Measurements from ENCODE around the gene OSGEP. TPM values are rescaled to one million over a fixed set of nuclear protein-coding genes. Genes with fewer than 3 reads are reported as not detected.

The OSGEP gene
- total and polyA plus RNA-seq, 2 of the 13 experiments (the other 11 are each of a cell fraction or from before 2014, with no cell fraction given), result 39.7 to 41.1 TPM

DNA sequence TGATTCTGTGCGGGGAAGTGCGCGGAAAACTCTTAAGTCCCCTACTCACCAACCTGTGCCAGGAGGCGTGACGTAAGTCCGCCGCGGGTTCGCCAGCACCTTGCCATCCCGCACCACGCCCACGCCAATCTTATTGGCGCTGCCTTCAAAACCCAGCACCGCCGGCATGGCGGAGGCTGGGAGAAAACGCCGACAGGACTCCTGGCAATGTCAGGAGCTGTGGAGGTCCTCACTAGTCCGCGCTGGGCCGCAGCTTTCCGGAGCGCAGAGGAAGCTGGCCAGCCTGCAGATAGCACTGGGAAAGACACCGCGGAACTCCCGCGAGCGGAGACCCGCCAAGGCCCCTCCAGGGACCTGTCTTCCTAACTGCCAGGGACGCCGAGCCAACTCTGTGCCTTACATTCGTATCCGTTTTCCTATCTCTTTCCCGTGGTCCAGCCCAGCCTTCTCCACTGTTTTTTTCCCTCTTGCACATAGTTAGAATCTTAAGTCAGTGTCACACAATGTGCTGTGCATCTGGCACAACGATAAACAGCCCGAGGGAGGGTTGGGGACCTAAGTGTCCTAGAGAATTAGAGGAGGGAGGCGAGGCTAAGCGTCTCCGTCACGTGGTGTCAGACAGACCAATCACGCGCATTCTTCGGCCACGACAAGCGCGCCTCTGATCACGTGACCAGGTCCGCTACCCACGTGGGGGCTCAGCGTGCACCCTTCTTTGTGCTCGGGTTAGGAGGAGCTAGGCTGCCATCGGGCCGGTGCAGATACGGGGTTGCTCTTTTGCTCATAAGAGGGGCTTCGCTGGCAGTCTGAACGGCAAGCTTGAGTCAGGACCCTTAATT, at the start of gene OSGEP, which contains the start of gene APEX1 (continued):
- TF ChIP-seq, protein P1, sequence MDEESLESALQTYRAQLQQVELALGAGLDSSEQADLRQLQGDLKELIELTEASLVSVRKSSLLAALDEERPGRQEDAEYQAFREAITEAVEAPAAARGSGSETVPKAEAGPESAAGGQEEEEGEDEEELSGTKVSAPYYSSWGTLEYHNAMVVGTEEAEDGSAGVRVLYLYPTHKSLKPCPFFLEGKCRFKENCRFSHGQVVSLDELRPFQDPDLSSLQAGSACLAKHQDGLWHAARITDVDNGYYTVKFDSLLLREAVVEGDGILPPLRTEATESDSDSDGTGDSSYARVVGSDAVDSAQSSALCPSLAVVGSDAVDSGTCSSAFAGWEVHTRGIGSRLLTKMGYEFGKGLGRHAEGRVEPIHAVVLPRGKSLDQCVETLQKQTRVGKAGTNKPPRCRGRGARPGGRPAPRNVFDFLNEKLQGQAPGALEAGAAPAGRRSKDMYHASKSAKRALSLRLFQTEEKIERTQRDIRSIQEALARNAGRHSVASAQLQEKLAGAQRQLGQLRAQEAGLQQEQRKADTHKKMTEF (CRISPR knock-in tag; IDR thresholded peaks at IDR 0.05), result peak; percentile 97
- TF ChIP-seq FOXA1 (IDR thresholded peaks at IDR 0.05), result no peak
- TF ChIP-seq FOXA1 (CRISPR knock-in tag; IDR thresholded peaks at IDR 0.05), result no peak
- no peak for TF ChIP-seq CC2D1A (CRISPR knock-in tag; IDR thresholded peaks at IDR 0.05)
- no peak for TF ChIP-seq ZNF577 (CRISPR knock-in tag; IDR thresholded peaks at IDR 0.05; ENCODE audit: borderline replicate concordance, low read depth)
- TF ChIP-seq, protein P2, sequence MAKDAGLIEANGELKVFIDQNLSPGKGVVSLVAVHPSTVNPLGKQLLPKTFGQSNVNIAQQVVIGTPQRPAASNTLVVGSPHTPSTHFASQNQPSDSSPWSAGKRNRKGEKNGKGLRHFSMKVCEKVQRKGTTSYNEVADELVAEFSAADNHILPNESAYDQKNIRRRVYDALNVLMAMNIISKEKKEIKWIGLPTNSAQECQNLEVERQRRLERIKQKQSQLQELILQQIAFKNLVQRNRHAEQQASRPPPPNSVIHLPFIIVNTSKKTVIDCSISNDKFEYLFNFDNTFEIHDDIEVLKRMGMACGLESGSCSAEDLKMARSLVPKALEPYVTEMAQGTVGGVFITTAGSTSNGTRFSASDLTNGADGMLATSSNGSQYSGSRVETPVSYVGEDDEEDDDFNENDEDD (CRISPR knock-in tag; IDR thresholded peaks at IDR 0.05; ENCODE audit: borderline replicate concordance), result peak; percentile 92
- TF ChIP-seq, protein P3, sequence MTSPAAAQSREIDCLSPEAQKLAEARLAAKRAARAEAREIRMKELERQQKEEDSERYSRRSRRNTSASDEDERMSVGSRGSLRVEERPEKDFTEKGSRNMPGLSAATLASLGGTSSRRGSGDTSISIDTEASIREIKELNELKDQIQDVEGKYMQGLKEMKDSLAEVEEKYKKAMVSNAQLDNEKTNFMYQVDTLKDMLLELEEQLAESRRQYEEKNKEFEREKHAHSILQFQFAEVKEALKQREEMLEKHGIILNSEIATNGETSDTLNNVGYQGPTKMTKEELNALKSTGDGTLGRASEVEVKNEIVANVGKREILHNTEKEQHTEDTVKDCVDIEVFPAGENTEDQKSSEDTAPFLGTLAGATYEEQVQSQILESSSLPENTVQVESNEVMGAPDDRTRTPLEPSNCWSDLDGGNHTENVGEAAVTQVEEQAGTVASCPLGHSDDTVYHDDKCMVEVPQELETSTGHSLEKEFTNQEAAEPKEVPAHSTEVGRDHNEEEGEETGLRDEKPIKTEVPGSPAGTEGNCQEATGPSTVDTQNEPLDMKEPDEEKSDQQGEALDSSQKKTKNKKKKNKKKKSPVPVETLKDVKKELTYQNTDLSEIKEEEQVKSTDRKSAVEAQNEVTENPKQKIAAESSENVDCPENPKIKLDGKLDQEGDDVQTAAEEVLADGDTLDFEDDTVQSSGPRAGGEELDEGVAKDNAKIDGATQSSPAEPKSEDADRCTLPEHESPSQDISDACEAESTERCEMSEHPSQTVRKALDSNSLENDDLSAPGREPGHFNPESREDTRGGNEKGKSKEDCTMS (CRISPR knock-in tag; conservative IDR thresholded peaks at IDR 0.05), result no peak
- 0 out of 2 replicates have a peak, but pooled peaks have one; percentile 16 for TF ChIP-seq FOXP1 (IDR thresholded peaks at IDR 0.05)
- TF ChIP-seq FOXP1 (CRISPR knock-in tag; IDR thresholded peaks at IDR 0.05), result no peak; the same call in 1 of the 2 replicates
- no peak for TF ChIP-seq NBN (conservative IDR thresholded peaks at IDR 0.05)
- peak; percentile 12; the same call in 1 of the 2 replicates for TF ChIP-seq SP2 (CRISPR knock-in tag; IDR thresholded peaks at IDR 0.05)
- no peak for TF ChIP-seq PAWR (CRISPR knock-in tag; IDR thresholded peaks at IDR 0.05; ENCODE audit: borderline replicate concordance)
- peak; percentile 85 for TF ChIP-seq CREB1 (IDR thresholded peaks at IDR 0.05)
- TF ChIP-seq CREB1 (CRISPR knock-in tag; IDR thresholded peaks at IDR 0.05), result peak; percentile 89
- peak; percentile 59; the same call in 1 of the 2 replicates for TF ChIP-seq ZNF337 (CRISPR knock-in tag; IDR thresholded peaks at IDR 0.05; ENCODE audit: borderline replicate concordance, low read depth)
- TF ChIP-seq, protein P4, sequence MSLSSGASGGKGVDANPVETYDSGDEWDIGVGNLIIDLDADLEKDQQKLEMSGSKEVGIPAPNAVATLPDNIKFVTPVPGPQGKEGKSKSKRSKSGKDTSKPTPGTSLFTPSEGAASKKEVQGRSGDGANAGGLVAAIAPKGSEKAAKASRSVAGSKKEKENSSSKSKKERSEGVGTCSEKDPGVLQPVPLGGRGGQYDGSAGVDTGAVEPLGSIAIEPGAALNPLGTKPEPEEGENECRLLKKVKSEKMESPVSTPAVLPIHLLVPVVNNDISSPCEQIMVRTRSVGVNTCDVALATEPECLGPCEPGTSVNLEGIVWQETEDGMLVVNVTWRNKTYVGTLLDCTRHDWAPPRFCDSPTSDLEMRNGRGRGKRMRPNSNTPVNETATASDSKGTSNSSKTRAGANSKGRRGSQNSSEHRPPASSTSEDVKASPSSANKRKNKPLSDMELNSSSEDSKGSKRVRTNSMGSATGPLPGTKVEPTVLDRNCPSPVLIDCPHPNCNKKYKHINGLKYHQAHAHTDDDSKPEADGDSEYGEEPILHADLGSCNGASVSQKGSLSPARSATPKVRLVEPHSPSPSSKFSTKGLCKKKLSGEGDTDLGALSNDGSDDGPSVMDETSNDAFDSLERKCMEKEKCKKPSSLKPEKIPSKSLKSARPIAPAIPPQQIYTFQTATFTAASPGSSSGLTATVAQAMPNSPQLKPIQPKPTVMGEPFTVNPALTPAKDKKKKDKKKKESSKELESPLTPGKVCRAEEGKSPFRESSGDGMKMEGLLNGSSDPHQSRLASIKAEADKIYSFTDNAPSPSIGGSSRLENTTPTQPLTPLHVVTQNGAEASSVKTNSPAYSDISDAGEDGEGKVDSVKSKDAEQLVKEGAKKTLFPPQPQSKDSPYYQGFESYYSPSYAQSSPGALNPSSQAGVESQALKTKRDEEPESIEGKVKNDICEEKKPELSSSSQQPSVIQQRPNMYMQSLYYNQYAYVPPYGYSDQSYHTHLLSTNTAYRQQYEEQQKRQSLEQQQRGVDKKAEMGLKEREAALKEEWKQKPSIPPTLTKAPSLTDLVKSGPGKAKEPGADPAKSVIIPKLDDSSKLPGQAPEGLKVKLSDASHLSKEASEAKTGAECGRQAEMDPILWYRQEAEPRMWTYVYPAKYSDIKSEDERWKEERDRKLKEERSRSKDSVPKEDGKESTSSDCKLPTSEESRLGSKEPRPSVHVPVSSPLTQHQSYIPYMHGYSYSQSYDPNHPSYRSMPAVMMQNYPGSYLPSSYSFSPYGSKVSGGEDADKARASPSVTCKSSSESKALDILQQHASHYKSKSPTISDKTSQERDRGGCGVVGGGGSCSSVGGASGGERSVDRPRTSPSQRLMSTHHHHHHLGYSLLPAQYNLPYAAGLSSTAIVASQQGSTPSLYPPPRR (CRISPR knock-in tag; IDR thresholded peaks at IDR 0.05; ENCODE audit: borderline replicate concordance), result peak; percentile 59; the same call in 1 of the 2 replicates
- TF ChIP-seq ZNF652 (CRISPR knock-in tag; IDR thresholded peaks at IDR 0.05; ENCODE audit: borderline replicate concordance, low read depth), result peak; percentile 51; the same call in 1 of the 2 replicates
- TF ChIP-seq ELF1 (CRISPR knock-in tag; IDR thresholded peaks at IDR 0.05), result peak; percentile 26; the same call in 1 of the 2 replicates
- 0 out of 2 replicates have a peak, but pooled peaks have one; percentile 41 for TF ChIP-seq SOX5 (CRISPR knock-in tag; IDR thresholded peaks at IDR 0.05; ENCODE audit: borderline replicate concordance)
